K562 (cell line): ENCODE results near the gene PIGM. TPM values are rescaled to one million over a fixed set of nuclear protein-coding genes. Genes with fewer than 3 reads are reported as not detected.

Source experiments
- BCL6 ChIP-seq: fragments of 250-450 bp; sonication (Bioruptor Pico); IDR thresholded peaks from 2 replicates; pipeline ENCODE4 v1.4.0; 2020
- BRCA1 ChIP-seq, 2 experiments: fragments of 450-650 bp in 1 of 2; sonication (generic) in 1 of 2; formaldehyde crosslinking in 1 of 2; IDR thresholded peaks; 2 replicates each; pipeline versions ENCODE4 v1.5.0 to v1.6.1; 2017 to 2020; ENCODE audit warnings: mild to moderate bottlenecking in 1 of 2, missing genetic modification reagents in 1 of 2
- HNRNPK ChIP-seq: fragments of 200-400 bp; formaldehyde crosslinking; IDR thresholded peaks from one replicate; pipeline ENCODE4 v1.6.1; 2018; ENCODE audit warnings: mild to moderate bottlenecking, low read depth, low read length; ENCODE audit not compliant: poor library complexity, severe bottlenecking
- MBD2 ChIP-seq: sonication (generic); IDR thresholded peaks from 2 replicates; pipeline ENCODE4 v1.6.1; 2016; ENCODE audit warnings: low read depth, borderline replicate concordance
- NCOA4 ChIP-seq: fragments of 450-650 bp; IDR thresholded peaks from 2 replicates; pipeline ENCODE4 v1.6.1; 2018; ENCODE audit warnings: mild to moderate bottlenecking; ENCODE audit not compliant: partially characterized antibody
- PHF20 ChIP-seq: fragments of 450-650 bp; IDR thresholded peaks from 2 replicates; pipeline ENCODE4 v1.6.1; 2018; ENCODE audit not compliant: partially characterized antibody
- RBM15 ChIP-seq: fragments of 200-400 bp; formaldehyde crosslinking; IDR thresholded peaks from 2 replicates; pipeline ENCODE4 v1.6.1; 2018; ENCODE audit warnings: mild to moderate bottlenecking, low read length, moderate library complexity; ENCODE audit not compliant: insufficient read depth
- TAF7 ChIP-seq: fragments of 450-650 bp; IDR thresholded peaks from 2 replicates; pipeline ENCODE4 v1.6.1; 2016; ENCODE audit warnings: missing genetic modification characterization, missing compliant biosample characterization
- TBP ChIP-seq: optimal IDR thresholded peaks from 2 replicates; pipeline ENCODE3; 2011; ENCODE audit warnings: low read depth, low read length, improper control_type of control experiment
- YY1 ChIP-seq, 3 experiments: IDR thresholded peaks; 2 replicates each; pipeline ENCODE4 v1.6.1; 2011; ENCODE audit warnings: low read length in 2 of 3, mild to moderate bottlenecking in 2 of 3, moderate library complexity in 2 of 3, borderline replicate concordance in 1 of 3, control low read depth in 1 of 3, low read depth in 1 of 3; ENCODE audit not compliant: insufficient read depth in 3 of 3, insufficient replicate concordance in 2 of 3, control insufficient read depth in 1 of 3, insufficient read length in 1 of 3; ENCODE audit errors: extremely low read depth in 1 of 3
- ZEB2 ChIP-seq: fragments of 450-650 bp; IDR thresholded peaks from 2 replicates; pipeline ENCODE4 v1.6.1; 2016
- ZNF444 ChIP-seq: fragments of 250-450 bp; sonication (Bioruptor Pico); IDR thresholded peaks from 2 replicates; pipeline ENCODE4 v1.4.0; 2020; ENCODE audit warnings: mild to moderate bottlenecking, moderate library complexity
- polyA plus RNA-seq, 8 experiments: library from polyadenylated mRNA; depleted of rRNA in 4 of 8; stranded (reverse) in 5 of 8; unstranded in 3 of 8; fragments of >200 nt; fragmentation: Nextera tagmentation in 2 of 8; fragmentation: Illumina TruSeq in 1 of 8; extraction: Ambion mirVana in 2 of 8; extraction: Trizol in 1 of 8; gene quantifications; 2 replicates each; pipeline versions ENCODE4 v1.2.1 to v1.2.3, GENCODE V29; 2011 to 2014; ENCODE audit warnings: inconsistent platforms in 1 of 8, missing spikeins in 1 of 8
- total RNA-seq, 7 experiments: library from RNA; depleted of rRNA in 6 of 7; stranded (reverse); fragments of >200 nt in 6 of 7; fragmentation: Illumina TruSeq in 2 of 7; extraction: Trizol in 2 of 7; gene quantifications; 2 replicates each; pipeline versions ENCODE4 v1.2.1 to v1.2.3, GENCODE V29; 2011 to 2021; ENCODE audit warnings: low replicate concordance in 1 of 7
- TF ChIP-seq, protein P1 (sequence below): sonication (generic); formaldehyde crosslinking; IDR thresholded peaks from 2 replicates; pipeline ENCODE4 v1.8.0; 2022; ENCODE audit warnings: missing genetic modification reagents, mild to moderate bottlenecking, borderline replicate concordance
- TF ChIP-seq, protein P2 (sequence below): sonication (generic); formaldehyde crosslinking; IDR thresholded peaks from 2 replicates; pipeline ENCODE4 v1.8.0; 2023; ENCODE audit warnings: mild to moderate bottlenecking, missing genetic modification reagents
- TF ChIP-seq, protein P3 (sequence below): sonication (generic); formaldehyde crosslinking; IDR thresholded peaks from 2 replicates; pipeline ENCODE4 v1.9.0; 2022; ENCODE audit warnings: mild to moderate bottlenecking, missing genetic modification reagents
- TF ChIP-seq, protein P4 (sequence below): sonication (generic); formaldehyde crosslinking; IDR thresholded peaks from 2 replicates; pipeline ENCODE4 v1.8.1; 2023; ENCODE audit warnings: mild to moderate bottlenecking, missing genetic modification reagents
- TF ChIP-seq, protein P5 (sequence below): fragments of 250-450 bp; sonication (Bioruptor Pico); IDR thresholded peaks from 2 replicates; pipeline ENCODE4 v1.9.0; 2021; ENCODE audit warnings: mild to moderate bottlenecking

The PIGM gene
- total and polyA plus RNA-seq, 9 of the 15 experiments (the other 6 are each of a cell fraction or from before 2014, with no cell fraction given): 2.6 to 6.7 (median 4.3) TPM

DNA sequence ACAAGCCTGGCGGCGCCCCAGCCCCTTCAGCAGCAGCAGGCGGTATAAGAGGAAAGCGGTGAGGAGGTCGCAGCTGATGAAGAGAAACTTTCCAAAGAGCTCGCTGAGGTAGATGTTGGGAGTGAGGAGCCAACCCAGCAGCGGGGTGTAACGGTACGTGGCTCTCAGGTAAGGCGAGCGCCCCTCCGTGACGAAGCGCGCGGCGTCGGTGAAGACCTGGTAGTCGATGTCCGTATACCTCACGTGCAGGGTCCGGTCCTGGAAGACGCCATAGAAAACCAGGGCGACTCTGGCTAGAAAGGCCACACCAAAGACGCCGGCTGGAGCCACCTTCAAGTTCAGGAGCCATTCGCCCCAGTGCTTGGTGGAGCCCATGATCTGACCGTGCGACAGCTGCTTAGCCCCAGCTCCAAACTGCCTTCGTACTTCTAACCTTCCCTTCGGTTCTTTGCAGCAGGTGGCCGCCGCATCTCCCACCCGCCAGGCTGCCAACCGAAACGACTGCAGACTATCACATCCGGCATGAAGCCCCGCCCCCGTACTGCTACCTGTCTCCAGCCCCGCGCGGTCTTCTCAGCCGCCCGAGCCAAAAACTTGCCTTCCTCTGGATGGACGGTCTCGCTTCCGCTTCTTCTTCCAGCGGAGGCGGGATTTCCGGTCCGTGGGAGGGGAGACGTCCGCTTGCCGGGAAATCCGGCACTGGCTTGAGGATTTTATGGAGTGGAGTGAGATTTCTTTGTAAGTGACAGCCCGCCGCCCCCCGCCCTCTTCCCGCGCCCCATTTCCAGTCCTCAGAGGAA lies at the start of gene PIGM (continued):
- TF ChIP-seq, protein P1, sequence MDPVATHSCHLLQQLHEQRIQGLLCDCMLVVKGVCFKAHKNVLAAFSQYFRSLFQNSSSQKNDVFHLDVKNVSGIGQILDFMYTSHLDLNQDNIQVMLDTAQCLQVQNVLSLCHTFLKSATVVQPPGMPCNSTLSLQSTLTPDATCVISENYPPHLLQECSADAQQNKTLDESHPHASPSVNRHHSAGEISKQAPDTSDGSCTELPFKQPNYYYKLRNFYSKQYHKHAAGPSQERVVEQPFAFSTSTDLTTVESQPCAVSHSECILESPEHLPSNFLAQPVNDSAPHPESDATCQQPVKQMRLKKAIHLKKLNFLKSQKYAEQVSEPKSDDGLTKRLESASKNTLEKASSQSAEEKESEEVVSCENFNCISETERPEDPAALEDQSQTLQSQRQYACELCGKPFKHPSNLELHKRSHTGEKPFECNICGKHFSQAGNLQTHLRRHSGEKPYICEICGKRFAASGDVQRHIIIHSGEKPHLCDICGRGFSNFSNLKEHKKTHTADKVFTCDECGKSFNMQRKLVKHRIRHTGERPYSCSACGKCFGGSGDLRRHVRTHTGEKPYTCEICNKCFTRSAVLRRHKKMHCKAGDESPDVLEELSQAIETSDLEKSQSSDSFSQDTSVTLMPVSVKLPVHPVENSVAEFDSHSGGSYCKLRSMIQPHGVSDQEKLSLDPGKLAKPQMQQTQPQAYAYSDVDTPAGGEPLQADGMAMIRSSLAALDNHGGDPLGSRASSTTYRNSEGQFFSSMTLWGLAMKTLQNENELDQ (CRISPR knock-in tag): no peak
- TF ChIP-seq RBM15: no peak
- TF ChIP-seq, protein P2, sequence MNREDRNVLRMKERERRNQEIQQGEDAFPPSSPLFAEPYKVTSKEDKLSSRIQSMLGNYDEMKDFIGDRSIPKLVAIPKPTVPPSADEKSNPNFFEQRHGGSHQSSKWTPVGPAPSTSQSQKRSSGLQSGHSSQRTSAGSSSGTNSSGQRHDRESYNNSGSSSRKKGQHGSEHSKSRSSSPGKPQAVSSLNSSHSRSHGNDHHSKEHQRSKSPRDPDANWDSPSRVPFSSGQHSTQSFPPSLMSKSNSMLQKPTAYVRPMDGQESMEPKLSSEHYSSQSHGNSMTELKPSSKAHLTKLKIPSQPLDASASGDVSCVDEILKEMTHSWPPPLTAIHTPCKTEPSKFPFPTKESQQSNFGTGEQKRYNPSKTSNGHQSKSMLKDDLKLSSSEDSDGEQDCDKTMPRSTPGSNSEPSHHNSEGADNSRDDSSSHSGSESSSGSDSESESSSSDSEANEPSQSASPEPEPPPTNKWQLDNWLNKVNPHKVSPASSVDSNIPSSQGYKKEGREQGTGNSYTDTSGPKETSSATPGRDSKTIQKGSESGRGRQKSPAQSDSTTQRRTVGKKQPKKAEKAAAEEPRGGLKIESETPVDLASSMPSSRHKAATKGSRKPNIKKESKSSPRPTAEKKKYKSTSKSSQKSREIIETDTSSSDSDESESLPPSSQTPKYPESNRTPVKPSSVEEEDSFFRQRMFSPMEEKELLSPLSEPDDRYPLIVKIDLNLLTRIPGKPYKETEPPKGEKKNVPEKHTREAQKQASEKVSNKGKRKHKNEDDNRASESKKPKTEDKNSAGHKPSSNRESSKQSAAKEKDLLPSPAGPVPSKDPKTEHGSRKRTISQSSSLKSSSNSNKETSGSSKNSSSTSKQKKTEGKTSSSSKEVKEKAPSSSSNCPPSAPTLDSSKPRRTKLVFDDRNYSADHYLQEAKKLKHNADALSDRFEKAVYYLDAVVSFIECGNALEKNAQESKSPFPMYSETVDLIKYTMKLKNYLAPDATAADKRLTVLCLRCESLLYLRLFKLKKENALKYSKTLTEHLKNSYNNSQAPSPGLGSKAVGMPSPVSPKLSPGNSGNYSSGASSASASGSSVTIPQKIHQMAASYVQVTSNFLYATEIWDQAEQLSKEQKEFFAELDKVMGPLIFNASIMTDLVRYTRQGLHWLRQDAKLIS: no peak
- peak; percentile 56; the same call in 1 of the 2 replicates for TF ChIP-seq MBD2
- TF ChIP-seq, protein P3, sequence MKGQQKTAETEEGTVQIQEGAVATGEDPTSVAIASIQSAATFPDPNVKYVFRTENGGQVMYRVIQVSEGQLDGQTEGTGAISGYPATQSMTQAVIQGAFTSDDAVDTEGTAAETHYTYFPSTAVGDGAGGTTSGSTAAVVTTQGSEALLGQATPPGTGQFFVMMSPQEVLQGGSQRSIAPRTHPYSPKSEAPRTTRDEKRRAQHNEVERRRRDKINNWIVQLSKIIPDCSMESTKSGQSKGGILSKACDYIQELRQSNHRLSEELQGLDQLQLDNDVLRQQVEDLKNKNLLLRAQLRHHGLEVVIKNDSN (CRISPR knock-in tag): 0 out of 2 replicates have a peak, but pooled peaks have one; percentile 28
- peak in 2 of 3 experiments; percentile 11 to 63 for TF ChIP-seq YY1 (IDR thresholded peaks at IDR 0.05; ENCODE audit: borderline replicate concordance in 1 of 3, control insufficient read depth in 1 of 3, extremely low read depth in 1 of 3, insufficient read depth in 3 of 3, insufficient read length in 1 of 3, insufficient replicate concordance in 2 of 3, low read depth in 1 of 3, low read length in 2 of 3)
- TF ChIP-seq, protein P4, sequence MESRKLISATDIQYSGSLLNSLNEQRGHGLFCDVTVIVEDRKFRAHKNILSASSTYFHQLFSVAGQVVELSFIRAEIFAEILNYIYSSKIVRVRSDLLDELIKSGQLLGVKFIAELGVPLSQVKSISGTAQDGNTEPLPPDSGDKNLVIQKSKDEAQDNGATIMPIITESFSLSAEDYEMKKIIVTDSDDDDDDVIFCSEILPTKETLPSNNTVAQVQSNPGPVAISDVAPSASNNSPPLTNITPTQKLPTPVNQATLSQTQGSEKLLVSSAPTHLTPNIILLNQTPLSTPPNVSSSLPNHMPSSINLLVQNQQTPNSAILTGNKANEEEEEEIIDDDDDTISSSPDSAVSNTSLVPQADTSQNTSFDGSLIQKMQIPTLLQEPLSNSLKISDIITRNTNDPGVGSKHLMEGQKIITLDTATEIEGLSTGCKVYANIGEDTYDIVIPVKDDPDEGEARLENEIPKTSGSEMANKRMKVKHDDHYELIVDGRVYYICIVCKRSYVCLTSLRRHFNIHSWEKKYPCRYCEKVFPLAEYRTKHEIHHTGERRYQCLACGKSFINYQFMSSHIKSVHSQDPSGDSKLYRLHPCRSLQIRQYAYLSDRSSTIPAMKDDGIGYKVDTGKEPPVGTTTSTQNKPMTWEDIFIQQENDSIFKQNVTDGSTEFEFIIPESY (CRISPR knock-in tag): no peak
- TF ChIP-seq, protein P5, sequence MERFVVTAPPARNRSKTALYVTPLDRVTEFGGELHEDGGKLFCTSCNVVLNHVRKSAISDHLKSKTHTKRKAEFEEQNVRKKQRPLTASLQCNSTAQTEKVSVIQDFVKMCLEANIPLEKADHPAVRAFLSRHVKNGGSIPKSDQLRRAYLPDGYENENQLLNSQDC (CRISPR knock-in tag): no peak
- peak; percentile 38 for TF ChIP-seq PHF20
- no peak for TF ChIP-seq HNRNPK
- no peak for TF ChIP-seq BCL6 (CRISPR knock-in tag)
- TF ChIP-seq ZEB2: peak; percentile 69; the same call in 1 of the 2 replicates
- peak; percentile 60 for TF ChIP-seq TBP
- no peak for TF ChIP-seq ZNF444 (CRISPR knock-in tag)
- no peak for TF ChIP-seq BRCA1 (IDR thresholded peaks at IDR 0.05)
- TF ChIP-seq BRCA1 (CRISPR knock-in tag; IDR thresholded peaks at IDR 0.05): no peak
- no peak for TF ChIP-seq NCOA4
- no peak for TF ChIP-seq TAF7 (tag)
